Measurements from ENCODE around the gene SRC.

SRC gene

DNA sequence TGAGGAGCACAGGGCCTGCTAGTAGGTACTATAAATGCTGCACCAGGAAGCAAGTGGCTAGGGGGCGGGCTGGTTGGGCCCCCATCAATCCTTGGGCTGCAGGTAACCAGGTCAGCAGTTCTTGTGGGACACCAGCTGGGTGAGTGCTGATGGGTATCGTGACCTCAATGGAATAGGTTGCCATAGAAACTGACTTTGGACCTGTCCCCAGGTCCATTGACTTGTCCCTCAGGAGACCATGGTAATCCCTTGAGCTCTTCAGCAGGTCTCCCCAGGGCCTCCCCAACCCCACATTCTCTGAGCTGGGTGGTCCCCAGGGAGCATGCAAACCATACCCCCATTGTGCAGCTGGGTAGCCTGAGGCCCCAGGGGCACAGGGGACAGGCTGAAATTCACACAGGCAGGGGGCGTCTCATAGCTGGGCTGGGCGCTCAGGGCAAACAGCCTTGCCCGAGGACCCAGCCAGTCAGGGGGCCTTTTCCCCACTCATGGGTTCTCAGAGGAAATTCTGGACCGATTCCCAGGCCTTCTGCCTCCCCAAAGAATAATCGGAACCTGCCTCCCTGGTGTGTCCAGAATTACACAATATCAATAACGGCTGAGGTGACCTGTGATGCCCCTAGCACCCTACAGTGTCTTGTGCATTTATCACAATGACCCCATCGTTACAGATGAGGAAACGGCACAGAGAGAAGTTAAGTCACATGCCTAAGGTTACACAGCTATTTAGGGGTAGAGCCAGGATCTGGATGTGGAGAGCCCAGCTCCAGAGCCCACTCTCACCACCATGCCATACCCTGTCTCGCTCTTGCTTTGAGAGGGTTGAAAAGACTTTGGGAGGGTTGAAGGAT is 35.9 kb downstream of the SRC start (continued):
- TF ChIP-seq, protein P1, sequence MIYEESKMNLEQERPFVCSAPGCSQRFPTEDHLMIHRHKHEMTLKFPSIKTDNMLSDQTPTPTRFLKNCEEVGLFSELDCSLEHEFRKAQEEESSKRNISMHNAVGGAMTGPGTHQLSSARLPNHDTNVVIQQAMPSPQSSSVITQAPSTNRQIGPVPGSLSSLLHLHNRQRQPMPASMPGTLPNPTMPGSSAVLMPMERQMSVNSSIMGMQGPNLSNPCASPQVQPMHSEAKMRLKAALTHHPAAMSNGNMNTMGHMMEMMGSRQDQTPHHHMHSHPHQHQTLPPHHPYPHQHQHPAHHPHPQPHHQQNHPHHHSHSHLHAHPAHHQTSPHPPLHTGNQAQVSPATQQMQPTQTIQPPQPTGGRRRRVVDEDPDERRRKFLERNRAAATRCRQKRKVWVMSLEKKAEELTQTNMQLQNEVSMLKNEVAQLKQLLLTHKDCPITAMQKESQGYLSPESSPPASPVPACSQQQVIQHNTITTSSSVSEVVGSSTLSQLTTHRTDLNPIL (CRISPR knock-in tag; IDR thresholded peaks at IDR 0.05; ENCODE audit: low read depth): no peak
- TF ChIP-seq ARNTL (CRISPR knock-in tag; IDR thresholded peaks at IDR 0.05; ENCODE audit: borderline replicate concordance, low read depth): no peak

DNA sequence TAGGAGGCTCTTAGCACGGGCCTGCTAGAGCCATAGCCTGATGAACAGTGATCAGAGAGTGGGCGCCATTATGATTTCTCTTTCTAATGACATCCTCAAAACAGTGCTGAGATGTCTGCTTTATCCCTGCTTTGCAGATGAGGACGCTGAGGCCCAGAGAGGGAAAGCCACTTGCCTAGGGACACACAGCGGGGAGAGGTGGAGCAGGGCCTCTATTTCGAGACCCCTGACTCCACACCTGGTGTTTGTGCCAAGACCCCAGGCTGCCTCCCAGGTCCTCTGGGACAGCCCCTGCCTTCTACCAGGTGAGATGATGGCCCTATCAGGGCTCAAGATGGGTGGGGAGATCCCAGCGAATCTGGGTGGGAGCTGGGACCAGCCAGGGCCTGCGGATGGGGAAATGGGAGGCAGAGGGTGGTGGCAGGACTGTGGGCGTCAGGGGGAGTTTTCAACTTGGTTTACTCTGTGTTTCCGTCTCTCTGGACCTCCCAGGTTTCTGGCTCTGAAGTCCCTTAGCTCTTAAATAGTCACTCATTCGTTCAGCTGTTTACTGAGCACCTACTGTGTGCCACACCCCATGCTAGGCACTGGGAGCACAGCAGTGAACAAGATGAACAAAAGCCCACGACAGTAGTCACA is 36.7 kb downstream of the SRC start:
- no peak for ATAC-seq

DNA sequence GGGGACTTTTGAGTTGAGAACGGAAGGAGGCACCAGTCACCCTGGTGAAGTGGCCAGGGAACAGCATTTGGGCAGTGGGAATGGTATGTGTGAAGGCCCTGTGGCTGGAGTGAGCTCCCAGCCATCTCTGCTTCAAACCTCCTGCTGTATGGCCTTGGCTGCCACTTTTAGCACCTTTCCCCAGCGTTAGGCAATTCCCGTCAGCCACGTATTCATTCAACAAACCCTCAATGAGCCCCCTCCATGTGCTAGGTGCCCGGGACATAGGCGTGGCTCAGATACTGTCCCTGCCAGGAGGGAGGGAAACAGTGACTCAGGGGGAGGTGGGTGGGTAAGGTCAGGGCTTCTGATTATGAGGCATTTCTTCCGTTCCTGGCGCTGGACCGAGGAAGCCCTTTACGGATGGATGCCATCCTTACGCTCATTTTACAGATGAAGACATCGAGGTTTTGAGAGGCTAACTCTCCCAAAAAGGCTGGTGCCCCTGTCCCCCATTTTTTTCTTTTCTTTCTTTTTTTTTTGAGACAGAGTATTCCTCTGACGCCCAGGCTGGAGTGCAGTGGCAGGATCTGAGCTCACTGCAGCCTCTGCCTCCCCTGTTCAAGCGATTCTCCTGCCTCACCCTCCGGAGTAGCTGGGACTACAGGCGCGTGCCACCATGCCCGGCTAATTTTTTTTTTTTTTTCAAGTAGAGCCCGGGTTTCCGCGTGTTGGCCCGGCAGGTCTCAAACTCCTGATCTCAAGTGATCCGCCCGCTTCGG is 37.5 kb downstream of the SRC start:
- no peak for ATAC-seq
- TF ChIP-seq ZFP30 (CRISPR knock-in tag; IDR thresholded peaks at IDR 0.05) (no peak), ZNF70 (CRISPR knock-in tag; IDR thresholded peaks at IDR 0.05) (no peak), ZC3H10 (CRISPR knock-in tag; IDR thresholded peaks at IDR 0.05) (no peak), ZNF565 (CRISPR knock-in tag; conservative IDR thresholded peaks at IDR 0.05; ENCODE audit: low read depth) (no peak), RARB (CRISPR knock-in tag; IDR thresholded peaks at IDR 0.05) (no peak), ARNTL (CRISPR knock-in tag; IDR thresholded peaks at IDR 0.05; ENCODE audit: borderline replicate concordance, low read depth) (no peak), TCF4 (CRISPR knock-in tag; IDR thresholded peaks at IDR 0.05; ENCODE audit: borderline replicate concordance) (no peak), PPARA (CRISPR knock-in tag; IDR thresholded peaks at IDR 0.05; ENCODE audit: borderline replicate concordance) (no peak), ZFP3 (CRISPR knock-in tag; IDR thresholded peaks at IDR 0.05) (no peak), ZNF8 (CRISPR knock-in tag; IDR thresholded peaks at IDR 0.05) (no peak), ISL1 (CRISPR knock-in tag; IDR thresholded peaks at IDR 0.05) (no peak)
- TF ChIP-seq, protein P1 (CRISPR knock-in tag; IDR thresholded peaks at IDR 0.05; ENCODE audit: low read depth): no peak
- TF ChIP-seq, protein P2, sequence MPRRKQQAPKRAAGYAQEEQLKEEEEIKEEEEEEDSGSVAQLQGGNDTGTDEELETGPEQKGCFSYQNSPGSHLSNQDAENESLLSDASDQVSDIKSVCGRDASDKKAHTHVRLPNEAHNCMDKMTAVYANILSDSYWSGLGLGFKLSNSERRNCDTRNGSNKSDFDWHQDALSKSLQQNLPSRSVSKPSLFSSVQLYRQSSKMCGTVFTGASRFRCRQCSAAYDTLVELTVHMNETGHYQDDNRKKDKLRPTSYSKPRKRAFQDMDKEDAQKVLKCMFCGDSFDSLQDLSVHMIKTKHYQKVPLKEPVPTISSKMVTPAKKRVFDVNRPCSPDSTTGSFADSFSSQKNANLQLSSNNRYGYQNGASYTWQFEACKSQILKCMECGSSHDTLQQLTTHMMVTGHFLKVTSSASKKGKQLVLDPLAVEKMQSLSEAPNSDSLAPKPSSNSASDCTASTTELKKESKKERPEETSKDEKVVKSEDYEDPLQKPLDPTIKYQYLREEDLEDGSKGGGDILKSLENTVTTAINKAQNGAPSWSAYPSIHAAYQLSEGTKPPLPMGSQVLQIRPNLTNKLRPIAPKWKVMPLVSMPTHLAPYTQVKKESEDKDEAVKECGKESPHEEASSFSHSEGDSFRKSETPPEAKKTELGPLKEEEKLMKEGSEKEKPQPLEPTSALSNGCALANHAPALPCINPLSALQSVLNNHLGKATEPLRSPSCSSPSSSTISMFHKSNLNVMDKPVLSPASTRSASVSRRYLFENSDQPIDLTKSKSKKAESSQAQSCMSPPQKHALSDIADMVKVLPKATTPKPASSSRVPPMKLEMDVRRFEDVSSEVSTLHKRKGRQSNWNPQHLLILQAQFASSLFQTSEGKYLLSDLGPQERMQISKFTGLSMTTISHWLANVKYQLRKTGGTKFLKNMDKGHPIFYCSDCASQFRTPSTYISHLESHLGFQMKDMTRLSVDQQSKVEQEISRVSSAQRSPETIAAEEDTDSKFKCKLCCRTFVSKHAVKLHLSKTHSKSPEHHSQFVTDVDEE (CRISPR knock-in tag; IDR thresholded peaks at IDR 0.05): no peak
- TF ChIP-seq, protein P3, sequence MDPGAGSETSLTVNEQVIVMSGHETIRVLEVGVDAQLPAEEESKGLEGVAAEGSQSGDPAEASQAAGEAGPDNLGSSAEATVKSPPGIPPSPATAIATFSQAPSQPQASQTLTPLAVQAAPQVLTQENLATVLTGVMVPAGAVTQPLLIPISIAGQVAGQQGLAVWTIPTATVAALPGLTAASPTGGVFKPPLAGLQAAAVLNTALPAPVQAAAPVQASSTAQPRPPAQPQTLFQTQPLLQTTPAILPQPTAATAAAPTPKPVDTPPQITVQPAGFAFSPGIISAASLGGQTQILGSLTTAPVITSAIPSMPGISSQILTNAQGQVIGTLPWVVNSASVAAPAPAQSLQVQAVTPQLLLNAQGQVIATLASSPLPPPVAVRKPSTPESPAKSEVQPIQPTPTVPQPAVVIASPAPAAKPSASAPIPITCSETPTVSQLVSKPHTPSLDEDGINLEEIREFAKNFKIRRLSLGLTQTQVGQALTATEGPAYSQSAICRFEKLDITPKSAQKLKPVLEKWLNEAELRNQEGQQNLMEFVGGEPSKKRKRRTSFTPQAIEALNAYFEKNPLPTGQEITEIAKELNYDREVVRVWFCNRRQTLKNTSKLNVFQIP (CRISPR knock-in tag; IDR thresholded peaks at IDR 0.05; ENCODE audit: borderline replicate concordance, low read depth): no peak
- TF ChIP-seq, protein P4, sequence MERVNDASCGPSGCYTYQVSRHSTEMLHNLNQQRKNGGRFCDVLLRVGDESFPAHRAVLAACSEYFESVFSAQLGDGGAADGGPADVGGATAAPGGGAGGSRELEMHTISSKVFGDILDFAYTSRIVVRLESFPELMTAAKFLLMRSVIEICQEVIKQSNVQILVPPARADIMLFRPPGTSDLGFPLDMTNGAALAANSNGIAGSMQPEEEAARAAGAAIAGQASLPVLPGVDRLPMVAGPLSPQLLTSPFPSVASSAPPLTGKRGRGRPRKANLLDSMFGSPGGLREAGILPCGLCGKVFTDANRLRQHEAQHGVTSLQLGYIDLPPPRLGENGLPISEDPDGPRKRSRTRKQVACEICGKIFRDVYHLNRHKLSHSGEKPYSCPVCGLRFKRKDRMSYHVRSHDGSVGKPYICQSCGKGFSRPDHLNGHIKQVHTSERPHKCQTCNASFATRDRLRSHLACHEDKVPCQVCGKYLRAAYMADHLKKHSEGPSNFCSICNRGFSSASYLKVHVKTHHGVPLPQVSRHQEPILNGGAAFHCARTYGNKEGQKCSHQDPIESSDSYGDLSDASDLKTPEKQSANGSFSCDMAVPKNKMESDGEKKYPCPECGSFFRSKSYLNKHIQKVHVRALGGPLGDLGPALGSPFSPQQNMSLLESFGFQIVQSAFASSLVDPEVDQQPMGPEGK (CRISPR knock-in tag; IDR thresholded peaks at IDR 0.05; ENCODE audit: borderline replicate concordance): no peak

More for the DNA sequence above, 36.7 kb downstream of the SRC start:
- TF ChIP-seq BACH2 (CRISPR knock-in tag; IDR thresholded peaks at IDR 0.05; ENCODE audit: borderline replicate concordance) (no peak), TOX (CRISPR knock-in tag; IDR thresholded peaks at IDR 0.05; ENCODE audit: borderline replicate concordance) (no peak), SNAI2 (CRISPR knock-in tag; IDR thresholded peaks at IDR 0.05) (no peak), ESRRG (CRISPR knock-in tag; IDR thresholded peaks at IDR 0.05) (no peak), PPARA (CRISPR knock-in tag; IDR thresholded peaks at IDR 0.05; ENCODE audit: borderline replicate concordance) (no peak), ZNF8 (CRISPR knock-in tag; IDR thresholded peaks at IDR 0.05) (no peak), RARB (CRISPR knock-in tag; IDR thresholded peaks at IDR 0.05) (no peak), ZFP3 (CRISPR knock-in tag; IDR thresholded peaks at IDR 0.05) (no peak)
- TF ChIP-seq, protein P2 (CRISPR knock-in tag; IDR thresholded peaks at IDR 0.05): no peak
- TF ChIP-seq, protein P1 (CRISPR knock-in tag; IDR thresholded peaks at IDR 0.05; ENCODE audit: low read depth): no peak
